Measurements from ENCODE around the gene KIAA1958. TPM values are rescaled to one million over a fixed set of nuclear protein-coding genes. Genes with fewer than 3 reads are reported as not detected.

The KIAA1958 gene
- total RNA-seq, 1 experiment from 2014 or later: 4.2 TPM

- Histone ChIP-seq H2AFZ (ENCODE audit: low read length) (no peak overlapping the region), H3K9ac (ENCODE audit: low read length) (no peak overlapping the region), H4K20me1 (ENCODE audit: low read length) (no peaks in the 10 kb centered on the region), H3K27ac (ENCODE audit: low read length) (no peak overlapping the region), H3K4me1 (ENCODE audit: insufficient read depth, low read length) (no peaks in the 10 kb centered on the region), H3F3A (ENCODE audit: low read length, unreplicated experiment) (no peaks in the 10 kb centered on the region), H3K9me3 (ENCODE audit: low read length) (no peaks in the 10 kb centered on the region), H3K36me3 (ENCODE audit: low read depth, low read length) (no peaks in the 10 kb centered on the region; the same call in 1 of the 2 replicates), H3K4me2 (ENCODE audit: low read length) (no peak overlapping the region), H3K27me3 (ENCODE audit: low read length) (no peaks in the 10 kb centered on the region), H3K9me2 (replicated peaks; ENCODE audit: low read length) (no peaks in the 10 kb centered on the region), H3K79me2 (ENCODE audit: low read length) (no peaks in the 10 kb centered on the region), H3K4me3 (ENCODE audit: low read length) (no peak overlapping the region)
- TF ChIP-seq CTCF (conservative IDR thresholded peaks at IDR 0.05; ENCODE audit: low read depth, low read length) (no peak), EZH2 (IDR thresholded peaks at IDR 0.05; ENCODE audit: low read length, unreplicated experiment) (no peak), EZH2phosphoT487 (IDR thresholded peaks at IDR 0.05; ENCODE audit: borderline replicate concordance, low read length) (no peak)
- POLR2A ChIA-PET (ENCODE audit: unreplicated experiment): no interaction called here
- intact Hi-C loops (cut with micrococcal nuclease): no loop called here
- DNase-seq: no peak
- no peak for ATAC-seq
- CTCF ChIA-PET: no interaction called here
- no TSS peak for BruUV-seq (replicated peaks)
Observed at GRCh38 chr9:112465352-112465751, 21.3 kb upstream of the KIAA1958 start.

- intact Hi-C loops (cut with micrococcal nuclease): no loop called here
Observed at GRCh38 chr9:112472996-112473395, 13.6 kb upstream of the KIAA1958 start.

More at GRCh38 chr9:112472996-112473395, 13.6 kb upstream of the KIAA1958 start:
- H2AFZ ChIP-seq (ENCODE audit: low read length): no peak overlapping the region
- H3K27me3 ChIP-seq (ENCODE audit: low read length): no peaks in the 10 kb centered on the region
- no peaks in the 10 kb centered on the region for H3K9me2 ChIP-seq (replicated peaks; ENCODE audit: low read length)
- no peak overlapping the region for H3K4me2 ChIP-seq (ENCODE audit: low read length)
- no peaks in the 10 kb centered on the region for H3F3A ChIP-seq (ENCODE audit: low read length, unreplicated experiment)
- H3K36me3 ChIP-seq (ENCODE audit: low read depth, low read length): peaks cover 5% of the 10 kb centered on the region; the same call in 1 of the 2 replicates
- ATAC-seq (no peak), DNase-seq (no peak)
- no peaks in the 10 kb centered on the region for H3K79me2 ChIP-seq (ENCODE audit: low read length)
- CTCF ChIA-PET: no interaction called here
- H3K4me1 ChIP-seq (ENCODE audit: insufficient read depth, low read length): no peaks in the 10 kb centered on the region
- H3K27ac ChIP-seq (ENCODE audit: low read length): no peak overlapping the region
- POLR2A ChIA-PET (ENCODE audit: unreplicated experiment): no interaction called here
- no TSS peak for BruUV-seq (replicated peaks)
- H3K9ac ChIP-seq (ENCODE audit: low read length): no peak overlapping the region
- TF ChIP-seq CTCF (conservative IDR thresholded peaks at IDR 0.05; ENCODE audit: low read depth, low read length) (no peak), EZH2 (IDR thresholded peaks at IDR 0.05; ENCODE audit: low read length, unreplicated experiment) (no peak), EZH2phosphoT487 (IDR thresholded peaks at IDR 0.05; ENCODE audit: borderline replicate concordance, low read length) (no peak)
- H3K4me3 ChIP-seq (ENCODE audit: low read length): no peak overlapping the region
- H4K20me1 ChIP-seq (ENCODE audit: low read length): no peaks in the 10 kb centered on the region
- no peaks in the 10 kb centered on the region for H3K9me3 ChIP-seq (ENCODE audit: low read length)
